ENCODE measurements around the gene DRC7. TPM values are rescaled to one million over a fixed set of nuclear protein-coding genes. Genes with fewer than 3 reads are reported as not detected.

DRC7 gene
- polyA plus RNA-seq, 1 donor from 2014 or later, result 1.4 TPM

DNA sequence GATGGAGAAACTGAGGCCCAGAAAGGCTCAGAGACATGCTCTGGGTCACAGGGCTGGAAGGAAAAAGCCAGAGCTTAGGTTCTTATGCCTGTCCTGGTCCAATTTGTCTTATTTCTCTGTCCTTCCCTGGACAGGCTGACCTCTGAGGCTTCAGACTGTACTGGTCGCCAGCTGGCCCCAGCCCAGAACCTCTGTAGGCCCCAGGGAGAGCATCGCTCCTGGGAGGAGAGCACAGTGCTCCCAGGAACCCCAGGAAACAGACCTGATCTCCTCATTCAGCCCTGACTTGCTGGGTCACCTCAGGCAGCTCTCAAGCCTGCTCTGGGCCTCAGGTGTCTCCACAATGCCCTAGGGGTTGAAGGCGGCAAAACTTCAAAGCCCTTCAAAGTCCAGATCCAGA, 4.9 kb downstream of the DRC7 start:
- Histone ChIP-seq H4K20me1 (ENCODE audit: insufficient read depth) (no peaks in the 10 kb centered on the region), H3K4me3 (ENCODE audit: low read length) (no peak overlapping the region), H3K79me2 (replicated peaks; ENCODE audit: insufficient read depth, low read length) (no peaks in the 10 kb centered on the region), H3K9me3 (ENCODE audit: low read length) (no peaks in the 10 kb centered on the region), H3K4me2 (ENCODE audit: low read length) (no peak overlapping the region), H3K27ac (ENCODE audit: low read length) (no peak overlapping the region), H3K27me3 (ENCODE audit: insufficient read depth, low read depth, low read length) (no peaks in the 10 kb centered on the region), H3K9me2 (ENCODE audit: insufficient read depth, low read length) (no peaks in the 10 kb centered on the region), H3K36me3 (ENCODE audit: insufficient read depth, low read length) (no peaks in the 10 kb centered on the region), H3F3A (ENCODE audit: insufficient read depth, low read length, poor library complexity, severe bottlenecking) (no peaks in the 10 kb centered on the region), H2AFZ (ENCODE audit: low read depth, low read length) (no peak overlapping the region), H3K9ac (ENCODE audit: low read length) (no peak overlapping the region)
- TF ChIP-seq RAD21 (conservative IDR thresholded peaks at IDR 0.05), result no peak
- TF ChIP-seq EP300 (conservative IDR thresholded peaks at IDR 0.05; ENCODE audit: poor library complexity, severe bottlenecking), result no peak
- no peak for TF ChIP-seq POLR2AphosphoS5 (IDR thresholded peaks at IDR 0.05)

- H3K9me3 ChIP-seq (ENCODE audit: low read length), result no peaks in the 10 kb centered on the region
- H2AFZ ChIP-seq (ENCODE audit: low read depth, low read length), result no peak overlapping the region
- H3K4me3 ChIP-seq (ENCODE audit: low read length), result no peak overlapping the region
- H3F3A ChIP-seq (ENCODE audit: insufficient read depth, low read length, poor library complexity, severe bottlenecking), result no peaks in the 10 kb centered on the region
- no peaks in the 10 kb centered on the region for H3K36me3 ChIP-seq (ENCODE audit: insufficient read depth, low read length)
- no peaks in the 10 kb centered on the region for H4K20me1 ChIP-seq (ENCODE audit: insufficient read depth)
- no peak overlapping the region for H3K4me2 ChIP-seq (ENCODE audit: low read length)
- no peaks in the 10 kb centered on the region for H3K27me3 ChIP-seq (ENCODE audit: insufficient read depth, low read depth, low read length)
- H3K79me2 ChIP-seq (replicated peaks; ENCODE audit: insufficient read depth, low read length), result no peaks in the 10 kb centered on the region
- TF ChIP-seq POLR2AphosphoS5 (IDR thresholded peaks at IDR 0.05) (no peak), CTCF (IDR thresholded peaks at IDR 0.05; ENCODE audit: poor library complexity, severe bottlenecking) (no peak), RAD21 (conservative IDR thresholded peaks at IDR 0.05) (no peak), EP300 (conservative IDR thresholded peaks at IDR 0.05; ENCODE audit: poor library complexity, severe bottlenecking) (no peak)
- no peak overlapping the region for H3K9ac ChIP-seq (ENCODE audit: low read length)
- H3K27ac ChIP-seq (ENCODE audit: low read length), result no peak overlapping the region
- H3K9me2 ChIP-seq (ENCODE audit: insufficient read depth, low read length), result no peaks in the 10 kb centered on the region
These were observed 5.3 kb downstream of the DRC7 start for GRCh38 chr16:57699899-57700298.

DNA sequence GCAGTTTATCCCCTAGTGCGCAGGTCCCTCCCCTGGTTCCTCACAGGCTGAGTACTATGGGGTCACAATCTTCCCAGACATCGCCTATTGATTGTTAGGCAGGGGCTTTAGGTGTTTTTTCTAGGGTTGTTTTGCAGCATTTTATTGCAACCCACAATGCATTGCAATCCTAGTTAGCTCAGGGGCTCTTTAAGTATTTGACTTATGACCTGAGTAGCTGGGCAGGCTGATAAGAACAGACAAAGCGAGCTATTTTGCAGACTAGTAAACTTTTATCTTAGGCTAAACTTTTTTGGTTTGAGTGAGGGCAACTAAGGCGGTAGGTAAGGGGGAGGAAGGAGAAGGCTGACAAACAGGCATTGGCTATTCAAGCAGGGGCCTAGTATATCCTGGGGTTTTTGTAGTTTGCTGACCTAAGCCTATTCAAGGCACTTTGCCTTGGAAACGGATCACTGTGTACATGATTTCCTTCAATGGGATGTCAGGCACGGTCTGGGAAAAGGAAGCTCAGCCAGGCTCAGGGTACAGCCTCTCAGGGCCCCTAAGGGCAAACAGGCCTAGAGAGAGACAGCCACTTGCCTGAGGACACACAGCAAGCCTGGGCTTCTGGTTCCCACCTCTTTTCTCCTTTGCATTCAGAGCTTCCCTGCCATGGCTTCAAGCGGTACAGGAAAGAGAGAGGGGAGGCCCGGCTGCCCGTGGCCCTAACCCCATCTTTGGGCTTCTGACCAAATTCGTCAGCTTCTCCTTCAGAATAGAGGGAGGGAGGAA, 6.4 kb downstream of the DRC7 start:
- no peak overlapping the region for H3K9ac ChIP-seq (ENCODE audit: low read length)
- H3K9me2 ChIP-seq (ENCODE audit: insufficient read depth, low read length), result no peaks in the 10 kb centered on the region
- no peaks in the 10 kb centered on the region for H3K79me2 ChIP-seq (replicated peaks; ENCODE audit: insufficient read depth, low read length)
- H3K36me3 ChIP-seq (ENCODE audit: insufficient read depth, low read length), result no peaks in the 10 kb centered on the region
- no peak overlapping the region for H3K4me3 ChIP-seq (ENCODE audit: low read length)
- no peaks in the 10 kb centered on the region for H4K20me1 ChIP-seq (ENCODE audit: insufficient read depth)
- no peak overlapping the region for H3K4me2 ChIP-seq (ENCODE audit: low read length)
- H2AFZ ChIP-seq (ENCODE audit: low read depth, low read length), result no peak overlapping the region
- no peaks in the 10 kb centered on the region for H3K27me3 ChIP-seq (ENCODE audit: insufficient read depth, low read depth, low read length)
- no peak overlapping the region for H3K27ac ChIP-seq (ENCODE audit: low read length)
- no peaks in the 10 kb centered on the region for H3K9me3 ChIP-seq (ENCODE audit: low read length)
- TF ChIP-seq EZH2 (IDR thresholded peaks at IDR 0.05; ENCODE audit: borderline replicate concordance, insufficient read depth, low read length, poor library complexity, severe bottlenecking), result no peak
- TF ChIP-seq, protein P1, sequence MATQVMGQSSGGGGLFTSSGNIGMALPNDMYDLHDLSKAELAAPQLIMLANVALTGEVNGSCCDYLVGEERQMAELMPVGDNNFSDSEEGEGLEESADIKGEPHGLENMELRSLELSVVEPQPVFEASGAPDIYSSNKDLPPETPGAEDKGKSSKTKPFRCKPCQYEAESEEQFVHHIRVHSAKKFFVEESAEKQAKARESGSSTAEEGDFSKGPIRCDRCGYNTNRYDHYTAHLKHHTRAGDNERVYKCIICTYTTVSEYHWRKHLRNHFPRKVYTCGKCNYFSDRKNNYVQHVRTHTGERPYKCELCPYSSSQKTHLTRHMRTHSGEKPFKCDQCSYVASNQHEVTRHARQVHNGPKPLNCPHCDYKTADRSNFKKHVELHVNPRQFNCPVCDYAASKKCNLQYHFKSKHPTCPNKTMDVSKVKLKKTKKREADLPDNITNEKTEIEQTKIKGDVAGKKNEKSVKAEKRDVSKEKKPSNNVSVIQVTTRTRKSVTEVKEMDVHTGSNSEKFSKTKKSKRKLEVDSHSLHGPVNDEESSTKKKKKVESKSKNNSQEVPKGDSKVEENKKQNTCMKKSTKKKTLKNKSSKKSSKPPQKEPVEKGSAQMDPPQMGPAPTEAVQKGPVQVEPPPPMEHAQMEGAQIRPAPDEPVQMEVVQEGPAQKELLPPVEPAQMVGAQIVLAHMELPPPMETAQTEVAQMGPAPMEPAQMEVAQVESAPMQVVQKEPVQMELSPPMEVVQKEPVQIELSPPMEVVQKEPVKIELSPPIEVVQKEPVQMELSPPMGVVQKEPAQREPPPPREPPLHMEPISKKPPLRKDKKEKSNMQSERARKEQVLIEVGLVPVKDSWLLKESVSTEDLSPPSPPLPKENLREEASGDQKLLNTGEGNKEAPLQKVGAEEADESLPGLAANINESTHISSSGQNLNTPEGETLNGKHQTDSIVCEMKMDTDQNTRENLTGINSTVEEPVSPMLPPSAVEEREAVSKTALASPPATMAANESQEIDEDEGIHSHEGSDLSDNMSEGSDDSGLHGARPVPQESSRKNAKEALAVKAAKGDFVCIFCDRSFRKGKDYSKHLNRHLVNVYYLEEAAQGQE (IDR thresholded peaks at IDR 0.05; ENCODE audit: borderline replicate concordance), result no peak
- no peaks in the 10 kb centered on the region for H3F3A ChIP-seq (ENCODE audit: insufficient read depth, low read length, poor library complexity, severe bottlenecking)

All from neural cell (in vitro differentiated cells).